ENCODE results near the gene CPA4. TPM values are rescaled to one million over a fixed set of nuclear protein-coding genes. Genes with fewer than 3 reads are reported as not detected.

The CPA4 gene
- total RNA-seq, 1 experiment from 2014 or later, result 3.1 TPM

DNA sequence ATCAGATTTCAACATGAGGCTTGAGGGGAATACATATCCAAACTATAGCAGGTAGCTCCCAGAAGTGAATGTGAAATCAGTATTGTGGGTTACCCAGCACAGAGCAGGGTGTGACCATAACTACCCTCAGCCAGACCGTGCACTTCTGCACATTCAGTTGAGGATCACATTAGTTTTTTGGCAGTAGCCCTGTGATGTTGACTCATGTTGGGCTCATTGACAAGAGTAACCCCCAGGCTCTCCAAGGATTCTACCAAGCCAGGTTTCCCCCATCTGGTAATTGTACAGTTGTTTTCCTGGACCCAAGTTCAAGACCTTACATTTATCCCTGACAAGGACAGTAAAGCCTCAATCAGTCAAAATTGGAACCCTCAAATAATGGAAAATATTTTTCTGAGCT, 11.7 kb upstream of the CPA4 start:
- H3K4me1 ChIP-seq (ENCODE audit: control insufficient read depth, insufficient read depth, low read length), result no peaks in the 10 kb centered on the region
- H3K27ac ChIP-seq (ENCODE audit: low read length), result no peak overlapping the region
- H3K36me3 ChIP-seq (ENCODE audit: control insufficient read depth, insufficient read depth, low read length), result no peaks in the 10 kb centered on the region
- no peak for DNase-seq (ENCODE audit: low read depth, low spot score)
- H3K9me3 ChIP-seq (ENCODE audit: control insufficient read depth, insufficient read depth, low read depth, low read length), result no peaks in the 10 kb centered on the region
- H3K27me3 ChIP-seq (ENCODE audit: control insufficient read depth, insufficient read depth, low read length), result no peaks in the 10 kb centered on the region
- ChIA-PET CTCF (no interaction called here), POLR2A (no interaction called here)
- intact Hi-C loops (cut with micrococcal nuclease; ENCODE audit: unreplicated experiment), result no loop called here
- TF ChIP-seq POLR2AphosphoS5 (IDR thresholded peaks at IDR 0.05; ENCODE audit: low read depth, low read length) (no peak), TCF7L2 (IDR thresholded peaks at IDR 0.05; ENCODE audit: low read depth, low read length) (no peak), SIN3A (IDR thresholded peaks at IDR 0.05; ENCODE audit: borderline replicate concordance, insufficient read depth, low read depth, low read length) (no peak)
- TF ChIP-seq, protein P1, sequence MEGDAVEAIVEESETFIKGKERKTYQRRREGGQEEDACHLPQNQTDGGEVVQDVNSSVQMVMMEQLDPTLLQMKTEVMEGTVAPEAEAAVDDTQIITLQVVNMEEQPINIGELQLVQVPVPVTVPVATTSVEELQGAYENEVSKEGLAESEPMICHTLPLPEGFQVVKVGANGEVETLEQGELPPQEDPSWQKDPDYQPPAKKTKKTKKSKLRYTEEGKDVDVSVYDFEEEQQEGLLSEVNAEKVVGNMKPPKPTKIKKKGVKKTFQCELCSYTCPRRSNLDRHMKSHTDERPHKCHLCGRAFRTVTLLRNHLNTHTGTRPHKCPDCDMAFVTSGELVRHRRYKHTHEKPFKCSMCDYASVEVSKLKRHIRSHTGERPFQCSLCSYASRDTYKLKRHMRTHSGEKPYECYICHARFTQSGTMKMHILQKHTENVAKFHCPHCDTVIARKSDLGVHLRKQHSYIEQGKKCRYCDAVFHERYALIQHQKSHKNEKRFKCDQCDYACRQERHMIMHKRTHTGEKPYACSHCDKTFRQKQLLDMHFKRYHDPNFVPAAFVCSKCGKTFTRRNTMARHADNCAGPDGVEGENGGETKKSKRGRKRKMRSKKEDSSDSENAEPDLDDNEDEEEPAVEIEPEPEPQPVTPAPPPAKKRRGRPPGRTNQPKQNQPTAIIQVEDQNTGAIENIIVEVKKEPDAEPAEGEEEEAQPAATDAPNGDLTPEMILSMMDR (IDR thresholded peaks at IDR 0.05), result no peak
- TF ChIP-seq, protein P2, sequence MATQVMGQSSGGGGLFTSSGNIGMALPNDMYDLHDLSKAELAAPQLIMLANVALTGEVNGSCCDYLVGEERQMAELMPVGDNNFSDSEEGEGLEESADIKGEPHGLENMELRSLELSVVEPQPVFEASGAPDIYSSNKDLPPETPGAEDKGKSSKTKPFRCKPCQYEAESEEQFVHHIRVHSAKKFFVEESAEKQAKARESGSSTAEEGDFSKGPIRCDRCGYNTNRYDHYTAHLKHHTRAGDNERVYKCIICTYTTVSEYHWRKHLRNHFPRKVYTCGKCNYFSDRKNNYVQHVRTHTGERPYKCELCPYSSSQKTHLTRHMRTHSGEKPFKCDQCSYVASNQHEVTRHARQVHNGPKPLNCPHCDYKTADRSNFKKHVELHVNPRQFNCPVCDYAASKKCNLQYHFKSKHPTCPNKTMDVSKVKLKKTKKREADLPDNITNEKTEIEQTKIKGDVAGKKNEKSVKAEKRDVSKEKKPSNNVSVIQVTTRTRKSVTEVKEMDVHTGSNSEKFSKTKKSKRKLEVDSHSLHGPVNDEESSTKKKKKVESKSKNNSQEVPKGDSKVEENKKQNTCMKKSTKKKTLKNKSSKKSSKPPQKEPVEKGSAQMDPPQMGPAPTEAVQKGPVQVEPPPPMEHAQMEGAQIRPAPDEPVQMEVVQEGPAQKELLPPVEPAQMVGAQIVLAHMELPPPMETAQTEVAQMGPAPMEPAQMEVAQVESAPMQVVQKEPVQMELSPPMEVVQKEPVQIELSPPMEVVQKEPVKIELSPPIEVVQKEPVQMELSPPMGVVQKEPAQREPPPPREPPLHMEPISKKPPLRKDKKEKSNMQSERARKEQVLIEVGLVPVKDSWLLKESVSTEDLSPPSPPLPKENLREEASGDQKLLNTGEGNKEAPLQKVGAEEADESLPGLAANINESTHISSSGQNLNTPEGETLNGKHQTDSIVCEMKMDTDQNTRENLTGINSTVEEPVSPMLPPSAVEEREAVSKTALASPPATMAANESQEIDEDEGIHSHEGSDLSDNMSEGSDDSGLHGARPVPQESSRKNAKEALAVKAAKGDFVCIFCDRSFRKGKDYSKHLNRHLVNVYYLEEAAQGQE (IDR thresholded peaks at IDR 0.05; ENCODE audit: insufficient read depth in 1 of 2, low read depth in 2 of 2, low read length in 1 of 2), result no peak
- in situ Hi-C loops (cut with HindIII; ENCODE audit: low pct_unique_long_range_greater_than_20kb, low sequenced_read_pairs), result no loop called here
- no TSS peak for BruUV-seq (replicated peaks)
- ATAC-seq, result no peak
- no peak overlapping the region for H3K4me3 ChIP-seq (ENCODE audit: low read depth in 2 of 2, low read length in 2 of 2)

GRCh38 chr7:130286881-130287280, 6.1 kb upstream of the CPA4 start:
- H3K4me3 ChIP-seq (ENCODE audit: low read depth in 2 of 2, low read length in 2 of 2), result no peak overlapping the region

More at GRCh38 chr7:130286881-130287280, 6.1 kb upstream of the CPA4 start:
- H3K27ac ChIP-seq (ENCODE audit: low read length), result no peak overlapping the region
- no peaks in the 10 kb centered on the region for H3K4me1 ChIP-seq (ENCODE audit: control insufficient read depth, insufficient read depth, low read length)
- no peak for DNase-seq (ENCODE audit: low read depth, low spot score)
- ChIA-PET POLR2A (no interaction called here), CTCF (interaction anchor here (0.7 kb wide), 1 partner anchor 473 kb away, joined by 6 read pairs; no protein-coding TSS in a partner anchor)
- in situ Hi-C loops (cut with HindIII; ENCODE audit: low pct_unique_long_range_greater_than_20kb, low sequenced_read_pairs), result no loop called here
- H3K27me3 ChIP-seq (ENCODE audit: control insufficient read depth, insufficient read depth, low read length), result no peaks in the 10 kb centered on the region
- no peaks in the 10 kb centered on the region for H3K9me3 ChIP-seq (ENCODE audit: control insufficient read depth, insufficient read depth, low read depth, low read length)
- ATAC-seq, result no peak
- intact Hi-C loops (cut with micrococcal nuclease; ENCODE audit: unreplicated experiment), result no loop called here
- no TSS peak for BruUV-seq (replicated peaks)
- TF ChIP-seq, protein P2 (IDR thresholded peaks at IDR 0.05; ENCODE audit: insufficient read depth in 1 of 2, low read depth in 2 of 2, low read length in 1 of 2), result no peak
- no peak for TF ChIP-seq TCF7L2 (IDR thresholded peaks at IDR 0.05; ENCODE audit: low read depth, low read length)
- TF ChIP-seq, protein P1 (IDR thresholded peaks at IDR 0.05), result no peak
- no peak for TF ChIP-seq SIN3A (IDR thresholded peaks at IDR 0.05; ENCODE audit: borderline replicate concordance, insufficient read depth, low read depth, low read length)
- TF ChIP-seq POLR2AphosphoS5 (IDR thresholded peaks at IDR 0.05; ENCODE audit: low read depth, low read length), result no peak
- no peaks in the 10 kb centered on the region for H3K36me3 ChIP-seq (ENCODE audit: control insufficient read depth, insufficient read depth, low read length)
